Adrenal gland (tissue), 5 donors: ENCODE data around the gene THEM5.

Source experiments
- POLR2A ChIP-seq, 2 donors: fragments of 450-650 bp; IDR thresholded peaks; one replicate each; pipeline ENCODE4 v1.6.1; 2017; ENCODE audit warnings: antibody characterized with exemption in 2 of 2, mild to moderate bottlenecking in 2 of 2, moderate library complexity in 1 of 2
- TF ChIP-seq, protein P1 (sequence below), 6 experiments: fragments of 450-650 bp in 4 of 6; fragments of 200-600 bp in 2 of 6; sonication (generic) in 1 of 6; IDR thresholded peaks; 1 replicate in 5 of 6; 2 replicates in 1 of 6; pipeline versions ENCODE4 v1.5.1 to v1.8.0; 2016 to 2021; ENCODE audit warnings: antibody characterized with exemption in 6 of 6, mild to moderate bottlenecking in 2 of 6, moderate library complexity in 1 of 6
- donor health status: DM: no; HTN: no; CAD: no.

DNA sequence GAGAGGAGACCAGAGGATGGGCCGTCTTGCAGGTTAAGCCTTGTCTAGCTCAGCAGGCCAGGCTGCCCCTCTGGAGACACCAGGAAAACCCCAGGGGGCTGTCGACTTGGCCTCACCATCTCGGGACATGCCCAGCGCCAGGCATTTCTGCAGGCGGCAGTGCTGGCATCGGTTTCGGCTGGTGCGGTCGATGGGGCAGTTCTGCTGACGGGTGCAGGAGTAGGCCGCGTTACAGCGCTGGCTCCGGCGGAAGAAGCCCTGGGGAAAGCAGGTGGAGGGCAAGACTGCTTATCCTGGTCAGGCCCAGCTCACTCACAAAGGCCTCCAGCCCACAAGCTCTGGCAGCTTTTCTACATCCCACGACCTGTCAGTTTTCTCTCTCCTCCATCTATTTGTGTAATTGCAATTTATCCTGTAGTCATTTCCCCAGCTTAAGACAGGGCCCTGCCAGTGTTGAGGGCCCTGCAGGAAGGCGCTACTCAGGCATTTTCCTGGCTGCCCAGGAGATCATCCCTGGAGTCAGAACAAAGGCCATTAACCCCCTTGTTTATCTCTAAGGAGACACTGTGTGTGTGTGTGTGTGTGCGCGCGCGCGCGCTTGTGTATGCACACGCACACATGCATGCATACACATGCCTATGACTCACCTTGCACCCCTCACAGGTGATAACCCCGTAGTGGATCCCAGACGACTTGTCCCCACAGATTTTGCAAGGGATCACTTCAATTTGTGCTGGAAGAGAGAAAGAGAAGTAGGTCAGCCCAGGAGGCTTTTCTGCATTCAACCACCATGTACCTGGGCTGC is 36.8 kb downstream of the THEM5 start:
- TF ChIP-seq, protein P1, sequence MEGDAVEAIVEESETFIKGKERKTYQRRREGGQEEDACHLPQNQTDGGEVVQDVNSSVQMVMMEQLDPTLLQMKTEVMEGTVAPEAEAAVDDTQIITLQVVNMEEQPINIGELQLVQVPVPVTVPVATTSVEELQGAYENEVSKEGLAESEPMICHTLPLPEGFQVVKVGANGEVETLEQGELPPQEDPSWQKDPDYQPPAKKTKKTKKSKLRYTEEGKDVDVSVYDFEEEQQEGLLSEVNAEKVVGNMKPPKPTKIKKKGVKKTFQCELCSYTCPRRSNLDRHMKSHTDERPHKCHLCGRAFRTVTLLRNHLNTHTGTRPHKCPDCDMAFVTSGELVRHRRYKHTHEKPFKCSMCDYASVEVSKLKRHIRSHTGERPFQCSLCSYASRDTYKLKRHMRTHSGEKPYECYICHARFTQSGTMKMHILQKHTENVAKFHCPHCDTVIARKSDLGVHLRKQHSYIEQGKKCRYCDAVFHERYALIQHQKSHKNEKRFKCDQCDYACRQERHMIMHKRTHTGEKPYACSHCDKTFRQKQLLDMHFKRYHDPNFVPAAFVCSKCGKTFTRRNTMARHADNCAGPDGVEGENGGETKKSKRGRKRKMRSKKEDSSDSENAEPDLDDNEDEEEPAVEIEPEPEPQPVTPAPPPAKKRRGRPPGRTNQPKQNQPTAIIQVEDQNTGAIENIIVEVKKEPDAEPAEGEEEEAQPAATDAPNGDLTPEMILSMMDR (IDR thresholded peaks at IDR 0.05), result no peak
- TF ChIP-seq POLR2A (IDR thresholded peaks at IDR 0.05), result no peak
